ENCODE results near the gene OR1M1. TPM values are rescaled to one million over a fixed set of nuclear protein-coding genes. Genes with fewer than 3 reads are reported as not detected.

Gene OR1M1
- total RNA-seq, 2 donors from 2014 or later, result not detected

Other genes starting within 250 kb of the OR1M1 start
- under 1 TPM; under 0.01 to 0.03 TPM for gene MUC16, start 76.7 kb upstream of the OR1M1 start, total RNA-seq
- not detected for gene OR7G2, start 20.4 kb downstream of the OR1M1 start, total RNA-seq
- not detected for gene OR7G1, start 28.7 kb downstream of the OR1M1 start, total RNA-seq
- gene OR7G3, start 39.9 kb downstream of the OR1M1 start, total RNA-seq, result not detected
- gene ZNF317, start 53.3 kb downstream of the OR1M1 start, total RNA-seq, result 10 to 100 TPM; 24.8 to 32.3 TPM
- not detected for gene OR7D2, start 91.9 kb downstream of the OR1M1 start, total RNA-seq
- gene OR7D4, start 132.5 kb downstream of the OR1M1 start, total RNA-seq, result not detected
- not detected for gene OR7E24, start 163.9 kb downstream of the OR1M1 start, total RNA-seq
- gene ZNF699, start 222.8 kb downstream of the OR1M1 start, total RNA-seq, result 1 to 10 TPM; 3.8 to 4.3 TPM
- 1 to 10 TPM; 3.6 to 7.8 TPM for gene ZNF559, start 237.1 kb downstream of the OR1M1 start, total RNA-seq

Data from left colon (tissue), 2 donors.